HG03354 (cell line): ENCODE measurements around the gene HIF1A.

ENCODE experiments used
- ATAC-seq: cut with Tn5 transposase; IDR thresholded peaks from one replicate; pipeline ENCODE4 v1.9.1; 2021; ENCODE audit warnings: mild to moderate bottlenecking; ENCODE audit not compliant: unreplicated experiment, poor library complexity, severe bottlenecking

Gene HIF1A

DNA sequence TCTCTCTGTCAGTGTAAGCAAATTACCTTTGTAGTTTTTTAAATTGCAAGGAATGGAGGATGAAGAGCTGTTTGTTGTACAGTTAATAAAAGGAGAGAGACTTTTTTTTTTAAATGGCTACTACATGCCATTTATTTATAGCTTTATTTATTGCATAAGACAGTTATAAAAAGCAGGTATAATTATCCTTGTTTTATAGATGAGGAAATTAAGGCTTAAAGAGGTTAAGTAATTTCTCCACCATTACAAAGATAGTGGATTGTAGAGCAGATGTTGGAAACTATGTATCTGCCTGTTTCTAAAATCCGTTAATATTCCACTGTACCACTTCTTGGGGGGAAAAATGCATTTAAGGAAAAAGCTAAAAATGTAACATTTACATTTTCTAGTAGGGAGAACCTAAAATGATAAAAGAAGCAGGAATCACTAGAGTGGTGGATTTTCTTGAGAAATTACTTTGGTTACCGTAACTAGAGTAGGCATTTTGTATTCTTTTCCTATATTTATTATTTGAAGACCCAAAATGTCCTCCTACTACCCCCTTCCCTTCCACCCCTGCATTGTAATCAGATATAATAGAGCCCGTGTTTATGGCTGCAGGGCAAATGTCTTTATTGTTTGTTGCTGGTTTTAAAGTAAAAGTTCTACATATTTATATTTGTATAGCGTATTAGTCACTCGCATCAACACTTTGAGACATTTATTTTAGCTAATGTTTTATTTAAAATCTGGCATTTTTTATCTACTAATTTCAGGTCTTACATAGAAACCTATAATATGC, 69.2 kb downstream of the HIF1A start:
- ATAC-seq = no peak

DNA sequence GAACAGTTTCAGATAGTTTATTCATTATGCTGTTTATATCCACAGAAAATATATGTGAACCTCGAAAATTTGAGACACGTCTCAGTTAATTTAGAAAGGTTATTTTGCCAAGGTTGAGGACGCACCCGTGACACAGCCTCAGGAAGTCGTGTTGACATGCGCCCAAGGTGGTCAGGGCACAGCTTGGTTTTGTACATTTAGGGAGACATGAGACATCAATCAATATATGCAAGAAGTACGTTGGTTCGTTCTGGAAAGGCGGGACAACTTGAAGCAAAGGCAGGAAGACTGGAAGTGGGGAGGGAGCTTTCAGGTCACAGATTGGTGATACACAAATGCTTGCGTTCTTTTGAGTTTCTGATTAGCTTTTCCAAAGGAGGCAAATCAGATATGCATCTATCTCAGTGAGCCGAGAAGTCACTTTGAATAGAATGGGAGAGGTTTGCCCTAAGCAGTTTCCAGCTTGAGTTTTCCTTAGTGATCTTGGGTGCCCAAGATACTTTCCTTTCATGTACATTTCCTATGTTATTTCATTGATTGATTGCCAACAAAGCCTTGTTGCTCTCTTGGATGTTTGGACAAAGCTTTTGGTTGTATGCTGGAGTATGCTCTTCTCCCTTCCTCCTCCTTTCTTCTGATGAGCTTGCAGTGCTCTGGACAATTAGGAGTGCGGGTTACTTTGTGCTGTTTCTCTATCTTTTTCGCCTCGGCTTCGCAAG, 70.1 kb downstream of the HIF1A start:
- ATAC-seq = no peak

DNA sequence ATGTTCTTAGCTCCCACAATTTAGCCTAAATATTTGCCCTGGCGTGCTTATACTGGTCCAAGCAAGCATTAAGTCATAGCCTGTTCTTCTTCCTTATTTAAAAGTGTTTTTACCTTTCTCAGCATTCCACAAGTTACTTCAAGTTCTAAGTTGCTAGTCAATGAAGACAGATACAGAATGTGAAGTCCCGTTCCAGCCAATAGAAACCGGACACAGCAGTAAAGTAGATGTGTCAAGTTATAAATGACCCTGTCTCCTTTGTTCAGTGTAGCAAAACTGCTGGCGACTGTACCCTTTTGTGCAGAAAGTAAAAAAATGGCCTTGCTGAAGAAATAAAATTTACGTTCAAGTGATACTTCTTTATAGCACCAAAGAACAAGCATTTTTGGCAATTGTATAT, 70.8 kb downstream of the HIF1A start:
- ATAC-seq = no peak

DNA sequence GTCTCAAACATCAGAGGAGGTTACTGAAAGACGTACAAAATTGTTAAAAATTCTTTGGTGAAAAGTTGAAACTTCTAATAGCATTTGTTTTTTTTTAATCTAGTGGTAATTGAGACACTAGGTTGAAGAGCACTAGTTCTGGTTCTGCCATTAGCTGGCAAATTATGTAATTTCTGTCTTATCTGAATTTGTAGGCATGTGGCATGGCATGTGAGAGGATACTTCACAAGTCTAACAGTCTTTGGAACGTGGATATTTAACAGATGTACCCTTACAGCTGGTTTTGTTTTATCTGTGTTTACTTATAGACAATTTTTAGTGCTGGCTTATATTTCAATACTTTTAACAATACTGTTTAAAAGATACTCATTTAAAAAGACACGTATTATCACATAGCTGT, 72.9 kb downstream of the HIF1A start:
- no peak for ATAC-seq

DNA sequence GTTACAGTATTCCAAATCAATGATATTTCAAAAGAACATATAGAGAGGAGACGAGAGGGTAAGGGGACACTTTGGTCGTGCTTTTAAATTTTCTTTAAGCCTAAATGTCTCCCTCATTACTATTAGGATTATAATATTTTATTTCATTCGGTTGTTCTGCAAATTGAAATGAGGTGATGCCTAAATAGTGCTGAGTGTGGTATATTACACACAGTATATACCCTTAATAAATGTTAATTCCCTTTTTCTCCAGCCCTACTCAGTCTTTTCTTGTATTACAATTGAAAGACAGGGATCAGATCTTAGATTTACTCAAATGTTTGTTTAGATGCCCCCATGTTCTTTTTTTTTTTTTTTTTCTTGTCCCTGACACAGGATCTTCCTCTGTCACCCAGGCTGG, 74.6 kb downstream of the HIF1A start:
- no peak for ATAC-seq

DNA sequence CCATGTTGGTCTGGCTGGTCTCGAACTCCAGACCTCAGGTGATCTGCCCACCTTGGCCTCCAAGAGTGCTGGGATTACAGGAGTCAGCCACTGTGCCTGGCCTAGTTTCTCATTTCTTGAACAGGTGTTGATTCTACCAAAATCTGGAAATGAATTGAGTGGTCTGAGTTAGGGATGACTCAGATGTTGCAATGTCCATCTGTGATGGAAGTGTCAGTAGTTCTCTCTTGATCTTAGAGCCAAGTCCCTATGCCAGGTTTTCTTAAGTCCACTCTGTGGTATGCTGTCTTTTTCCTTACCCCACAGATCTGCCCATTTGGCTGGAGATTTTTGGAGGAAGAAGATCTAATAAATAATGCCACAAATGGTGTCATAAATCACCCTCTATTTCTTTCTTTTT, 79.5 kb downstream of the HIF1A start:
- no peak for ATAC-seq

DNA sequence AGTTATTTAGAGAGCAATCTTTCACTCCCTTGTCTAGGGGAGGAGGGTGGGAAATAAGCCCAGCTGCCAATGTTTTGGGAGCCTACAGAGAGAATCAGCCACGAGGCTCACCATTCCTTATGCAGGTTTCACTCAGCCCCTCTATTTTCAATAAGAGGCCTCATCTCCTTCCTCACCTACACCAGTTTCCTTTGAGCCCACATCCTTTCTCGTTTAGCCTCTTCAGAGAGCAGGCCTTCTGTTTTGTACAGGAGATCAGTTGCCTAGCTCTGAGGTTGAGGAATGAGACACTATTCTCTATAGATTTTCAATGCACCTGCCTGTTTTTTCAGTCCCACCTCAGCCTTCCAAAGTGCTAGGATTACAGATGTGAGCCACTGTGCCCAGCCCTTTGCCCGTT, 84.8 kb downstream of the HIF1A start:
- no peak for ATAC-seq

DNA sequence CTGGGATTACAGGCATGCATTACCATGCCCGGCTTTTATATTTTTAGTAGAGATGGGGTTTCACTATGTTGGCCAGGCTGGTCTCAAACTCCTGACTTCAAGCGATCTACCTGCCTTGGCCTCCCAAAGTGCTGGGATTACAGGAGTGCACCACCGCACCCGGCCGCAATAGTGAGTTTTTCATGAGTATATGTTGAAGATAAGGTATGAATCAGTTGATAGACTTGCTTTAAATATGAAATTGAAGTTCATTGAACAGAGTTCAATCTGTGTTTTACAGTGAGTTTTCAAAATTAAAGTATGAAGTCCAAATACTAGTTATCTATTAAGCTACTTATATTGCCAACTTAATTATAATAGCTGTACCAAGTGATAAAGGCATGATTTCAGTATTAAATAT, 102.0 kb downstream of the HIF1A start:
- no peak for ATAC-seq
